Esophagus muscularis mucosa (tissue), 4 donors: Measurements from ENCODE around the gene TMCC2. TPM values are rescaled to one million over a fixed set of nuclear protein-coding genes. Genes with fewer than 3 reads are reported as not detected.
A peak's percentile ranks its signal among the peaks of the same experiment; 100 is the strongest.

Source experiments
- DNase-seq: peaks from one replicate; pipeline ENCODE4 v3.0.0-alpha.2; 2017; ENCODE audit errors: extremely low spot score
- H3K27ac ChIP-seq, 4 donors: fragments of 200-600 bp; sonication (generic); replicated peaks in 1 of 4; 1 replicate in 3 of 4; 2 replicates in 1 of 4; pipeline ENCODE4 v1.5.1; 2016 to 2019; ENCODE audit warnings: mild to moderate bottlenecking in 1 of 4
- H3K27me3 ChIP-seq, 4 donors: fragments of 200-600 bp; sonication (generic); one replicate each; pipeline versions ENCODE4 v1.5.1 to v1.6.0; 2016 to 2019
- H3K36me3 ChIP-seq, 4 donors: fragments of 200-600 bp; sonication (generic); one replicate each; pipeline ENCODE4 v1.5.1; 2016 to 2019
- H3K4me1 ChIP-seq, 4 donors: fragments of 200-600 bp; sonication (generic); one replicate each; pipeline ENCODE4 v1.5.1; 2016 to 2019
- H3K4me3 ChIP-seq, 4 donors: fragments of 200-600 bp; sonication (generic); 1 replicate in 2 of 4; 2 replicates in 2 of 4; pipeline ENCODE4 v1.5.1; 2016 to 2019; ENCODE audit warnings: mild to moderate bottlenecking in 4 of 4, moderate library complexity in 1 of 4
- H3K9me3 ChIP-seq, 4 donors: fragments of 200-600 bp; sonication (generic); 1 replicate in 3 of 4; 2 replicates in 1 of 4; pipeline ENCODE4 v1.5.1; 2016 to 2019
- EP300 ChIP-seq: sonication (generic); formaldehyde crosslinking; IDR thresholded peaks from one replicate; pipeline ENCODE4 v1.6.1; 2017; ENCODE audit warnings: antibody characterized with exemption
- POLR2A ChIP-seq: fragments of 450-650 bp; IDR thresholded peaks from one replicate; pipeline ENCODE4 v1.6.1; 2017; ENCODE audit warnings: antibody characterized with exemption, moderate library complexity, mild to moderate bottlenecking, low read depth
- POLR2AphosphoS5 ChIP-seq, 2 donors: sonication (generic); formaldehyde crosslinking; IDR thresholded peaks; one replicate each; pipeline ENCODE4 v1.6.1; 2017; ENCODE audit warnings: antibody characterized with exemption in 2 of 2
- WGBS: methylation state at CpG from one replicate; pipeline ENCODE4 v1.1.5; 2018; 5-methylcytosine and 5-hydroxymethylcytosine counted together
- intact Hi-C: fragments of 100-400 bp; cut with DNase I; formaldehyde crosslinking; loops from one replicate; pipeline ENCODE4 v1.15.1; 2023
- total RNA-seq, 4 donors: library from RNA; depleted of rRNA; stranded (reverse); fragments of >200 nt; gene quantifications; one replicate each; pipeline versions ENCODE4 v1.1.0 to v1.2.1, GENCODE V29; 2016
- TF ChIP-seq, protein P1 (sequence below), 3 experiments: fragments of 200-600 bp in 2 of 3; fragments of 450-650 bp in 1 of 3; sonication (generic) in 2 of 3; IDR thresholded peaks; one replicate each; pipeline ENCODE4 v1.5.1; 2017 to 2019; ENCODE audit warnings: antibody characterized with exemption in 3 of 3, mild to moderate bottlenecking in 2 of 3, moderate library complexity in 1 of 3

The TMCC2 gene
- total RNA-seq, 4 donors from 2014 or later = 4.1 to 8.2 (median 5.9) TPM

DNA sequence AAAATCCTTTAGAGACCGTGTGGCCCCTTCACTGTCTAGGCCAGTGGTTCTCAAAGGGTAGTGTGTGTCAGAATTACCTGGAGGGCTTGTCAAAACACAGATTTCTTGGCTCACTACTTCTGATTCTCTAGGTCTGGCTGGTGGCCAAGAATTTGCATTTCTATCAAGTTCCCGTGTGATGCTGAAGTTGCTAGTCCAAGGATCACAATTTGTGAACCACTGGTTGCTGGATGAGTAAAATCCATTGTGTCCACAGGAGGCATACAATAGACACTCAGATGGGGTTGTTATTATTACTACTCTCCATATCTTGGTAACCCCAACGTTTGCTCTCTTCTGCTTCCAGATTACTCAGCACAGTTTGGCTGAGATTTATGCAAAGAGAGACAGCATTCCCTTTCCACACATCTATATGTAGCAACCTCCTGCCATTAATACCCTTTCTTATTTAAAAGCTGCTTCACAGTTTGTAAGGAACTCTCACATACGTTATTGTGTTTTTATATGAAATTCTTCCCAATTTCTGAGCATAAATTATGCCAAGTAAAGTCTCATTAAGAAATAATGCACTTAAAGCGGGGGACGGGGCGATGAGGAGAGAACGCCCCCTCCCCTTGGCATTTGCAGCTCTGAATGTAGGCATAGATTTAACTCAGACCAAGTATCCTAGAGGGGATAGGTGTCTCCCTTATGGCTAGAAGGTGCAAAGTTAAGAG, 720 bp upstream of the TMCC2 start:
- DNase-seq = peak; percentile 77
- no peak for TF ChIP-seq POLR2A
- TF ChIP-seq POLR2AphosphoS5 (IDR thresholded peaks at IDR 0.05) = no peak
- TF ChIP-seq EP300 = no peak
- TF ChIP-seq, protein P1, sequence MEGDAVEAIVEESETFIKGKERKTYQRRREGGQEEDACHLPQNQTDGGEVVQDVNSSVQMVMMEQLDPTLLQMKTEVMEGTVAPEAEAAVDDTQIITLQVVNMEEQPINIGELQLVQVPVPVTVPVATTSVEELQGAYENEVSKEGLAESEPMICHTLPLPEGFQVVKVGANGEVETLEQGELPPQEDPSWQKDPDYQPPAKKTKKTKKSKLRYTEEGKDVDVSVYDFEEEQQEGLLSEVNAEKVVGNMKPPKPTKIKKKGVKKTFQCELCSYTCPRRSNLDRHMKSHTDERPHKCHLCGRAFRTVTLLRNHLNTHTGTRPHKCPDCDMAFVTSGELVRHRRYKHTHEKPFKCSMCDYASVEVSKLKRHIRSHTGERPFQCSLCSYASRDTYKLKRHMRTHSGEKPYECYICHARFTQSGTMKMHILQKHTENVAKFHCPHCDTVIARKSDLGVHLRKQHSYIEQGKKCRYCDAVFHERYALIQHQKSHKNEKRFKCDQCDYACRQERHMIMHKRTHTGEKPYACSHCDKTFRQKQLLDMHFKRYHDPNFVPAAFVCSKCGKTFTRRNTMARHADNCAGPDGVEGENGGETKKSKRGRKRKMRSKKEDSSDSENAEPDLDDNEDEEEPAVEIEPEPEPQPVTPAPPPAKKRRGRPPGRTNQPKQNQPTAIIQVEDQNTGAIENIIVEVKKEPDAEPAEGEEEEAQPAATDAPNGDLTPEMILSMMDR (IDR thresholded peaks at IDR 0.05) = no peak
- Histone ChIP-seq H3K36me3 (no peaks in the 10 kb centered on the region), H3K4me1 (peaks cover 19 to 40% (median 35%) of the 10 kb centered on the region in 4 donors), H3K9me3 (no peaks in the 10 kb centered on the region), H3K27ac (peak overlapping the region; percentile 5 to 49 (median 15)), H3K4me3 (peak overlapping the region; percentile 60 to 81 (median 65)), H3K27me3 (no peaks in the 10 kb centered on the region)
- 11% methylated on average over 8 of the region's 8 CpGs for WGBS
- intact Hi-C loops = no loop called here

DNA sequence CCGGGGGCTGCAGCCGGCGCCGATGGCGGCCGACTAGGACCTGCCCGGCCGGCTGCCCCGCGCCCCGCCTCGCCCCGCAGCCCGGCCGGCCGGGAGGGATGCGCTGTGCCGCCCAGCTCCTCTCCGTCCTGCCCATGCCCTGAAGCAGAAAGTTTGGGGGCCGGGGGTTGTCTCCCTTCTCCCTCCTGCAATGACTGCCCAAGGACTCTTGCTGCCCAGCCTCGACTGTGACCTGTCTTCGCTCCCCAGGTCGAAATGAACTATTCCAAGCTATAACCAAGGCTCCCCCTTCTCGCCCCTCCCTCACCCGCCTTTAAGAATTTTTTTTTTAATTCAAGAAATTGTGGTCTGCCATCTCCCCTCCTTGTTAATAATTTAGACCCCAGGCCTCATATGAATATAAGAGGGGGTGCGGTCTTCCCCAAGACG, 361 bp downstream of the TMCC2 start:
- TF ChIP-seq, protein P1 (IDR thresholded peaks at IDR 0.05) = no peak
- TF ChIP-seq POLR2A = no peak
- no peak for TF ChIP-seq POLR2AphosphoS5 (IDR thresholded peaks at IDR 0.05)
- TF ChIP-seq EP300 = no peak
- intact Hi-C loops = loop anchor here (2.0 kb wide), 1 partner anchor 23 kb away; no protein-coding TSS in a partner anchor
- H3K27ac ChIP-seq = peak overlapping the region in 2 of 4 donors; percentile 28 to 64
- DNase-seq = no peak
- no peaks in the 10 kb centered on the region for H3K9me3 ChIP-seq
- WGBS = under 1% methylated on average over 10 of the region's 27 CpGs
- H3K4me3 ChIP-seq = peak overlapping the region; percentile 60 to 81 (median 65)
- no peaks in the 10 kb centered on the region for H3K36me3 ChIP-seq
- no peaks in the 10 kb centered on the region for H3K27me3 ChIP-seq
- H3K4me1 ChIP-seq = peaks cover 19 to 40% (median 35%) of the 10 kb centered on the region in 4 donors

DNA sequence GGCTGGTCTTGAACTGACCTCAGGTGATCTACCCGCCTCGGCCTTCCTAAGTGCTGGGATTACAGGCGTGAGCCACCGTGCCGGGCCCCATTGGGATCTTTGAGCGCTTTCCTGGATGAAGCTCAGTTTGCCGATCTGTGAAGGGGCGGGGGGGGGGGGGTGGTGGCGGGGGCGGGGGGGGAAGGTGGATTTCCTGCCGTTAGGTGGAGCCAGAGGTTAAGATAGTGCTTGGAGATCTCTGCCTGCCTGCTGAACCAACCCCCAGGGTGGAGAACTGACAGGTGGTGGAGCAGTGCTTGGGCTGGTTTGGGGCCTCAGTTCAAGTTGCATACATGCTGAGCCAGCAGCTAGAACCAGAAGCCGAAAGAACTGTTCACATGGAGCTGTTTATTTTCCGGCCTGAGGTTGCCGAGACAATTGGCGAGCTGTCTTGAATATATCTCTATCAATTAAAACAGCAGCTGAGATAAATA, 1.7 kb downstream of the TMCC2 start:
- no peak for DNase-seq
- TF ChIP-seq, protein P1 (IDR thresholded peaks at IDR 0.05) = peak in 2 of 3 experiments; percentile 28 to 46
- TF ChIP-seq POLR2A (no peak), POLR2AphosphoS5 (IDR thresholded peaks at IDR 0.05) (no peak), EP300 (no peak)

DNA sequence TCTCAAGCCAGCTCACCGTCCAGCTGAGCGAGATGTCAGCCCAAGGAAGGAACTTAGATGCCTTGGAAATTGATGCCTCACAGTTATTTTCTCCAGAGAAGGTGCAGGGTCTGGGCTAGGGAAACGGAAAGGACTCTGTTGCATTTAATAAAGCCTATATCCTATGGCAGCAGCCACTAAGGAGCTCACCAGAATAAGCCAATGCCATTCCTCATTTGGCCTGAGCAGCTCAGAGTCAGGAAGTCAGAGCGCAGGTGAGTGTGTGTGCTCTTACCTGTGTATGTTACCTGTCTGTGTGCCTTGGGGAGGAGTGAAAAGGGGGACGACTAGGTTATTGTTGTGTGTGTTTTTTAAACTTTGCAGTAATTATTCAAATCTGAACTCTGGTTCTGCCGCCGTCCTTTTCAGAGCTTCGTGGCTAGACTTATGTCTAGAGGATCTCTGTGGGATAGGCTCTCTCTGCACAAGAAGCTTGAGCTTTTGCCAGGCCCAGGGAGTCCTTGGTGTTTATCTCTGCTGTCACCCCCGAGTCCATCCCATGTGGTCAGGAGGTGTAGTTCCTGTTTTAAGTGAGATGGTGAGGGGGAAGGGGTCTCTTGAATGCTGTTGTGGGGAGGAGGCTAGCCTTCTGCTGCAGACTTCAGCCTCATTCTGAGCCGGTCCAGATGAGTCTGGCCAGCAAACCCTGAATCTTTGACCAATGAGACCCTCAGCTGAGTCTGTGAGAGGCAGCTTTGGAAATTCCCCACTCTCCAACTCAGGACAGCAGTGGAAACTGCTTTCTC, 2.4 kb downstream of the TMCC2 start:
- WGBS = 43% methylated on average over 10 of the region's 10 CpGs
- TF ChIP-seq POLR2AphosphoS5 (IDR thresholded peaks at IDR 0.05) (no peak), EP300 (no peak), POLR2A (no peak)
- TF ChIP-seq, protein P1 (IDR thresholded peaks at IDR 0.05) = no peak
- Histone ChIP-seq H3K9me3 (no peaks in the 10 kb centered on the region), H3K27me3 (no peaks in the 10 kb centered on the region), H3K4me3 (peak overlapping the region; percentile 60 to 81 (median 65)), H3K27ac (peak overlapping the region; percentile 46 to 64 (median 54)), H3K4me1 (peaks cover 20 to 47% (median 42%) of the 10 kb centered on the region in 4 donors), H3K36me3 (no peaks in the 10 kb centered on the region)
- intact Hi-C loops = loop anchor here (2.0 kb wide), 1 partner anchor 21 kb away; no protein-coding TSS in a partner anchor
- no peak for DNase-seq

More for the DNA sequence above, 1.7 kb downstream of the TMCC2 start:
- Histone ChIP-seq H3K4me1 (peaks cover 19 to 41% (median 35%) of the 10 kb centered on the region in 4 donors), H3K4me3 (peak overlapping the region; percentile 60 to 81 (median 65)), H3K9me3 (no peaks in the 10 kb centered on the region), H3K27me3 (no peaks in the 10 kb centered on the region), H3K27ac (peak overlapping the region; percentile 46 to 64 (median 54)), H3K36me3 (no peaks in the 10 kb centered on the region)
- intact Hi-C loops = loop anchor here (2.0 kb wide), 1 partner anchor 21 kb away; no protein-coding TSS in a partner anchor
- WGBS = 0% methylated on average over 7 of the region's 15 CpGs
